Fibroblast of lung (primary cell): ENCODE data around the gene CES3.

Experiments used
- CTCF ChIP-seq, 2 donors: IDR thresholded peaks in 1 of 2; conservative IDR thresholded peaks in 1 of 2; 1 replicate in 1 of 2; 2 replicates in 1 of 2; pipeline ENCODE4 v1.5.1; 2011 to 2012; ENCODE audit warnings: low read length in 2 of 2, control low read depth in 1 of 2, inconsistent platforms in 1 of 2, low read depth in 1 of 2, mild to moderate bottlenecking in 1 of 2
- EZH2 ChIP-seq: IDR thresholded peaks from 2 replicates; pipeline ENCODE4 v1.5.1; 2012; ENCODE audit warnings: low read length, control low read depth, mild to moderate bottlenecking; ENCODE audit errors: missing control alignments

GRCh38 chr16:66959704-66960161 is 1.3 kb upstream of the CES3 start:
- TF ChIP-seq CTCF (conservative IDR thresholded peaks at IDR 0.05 in 1 of 2, IDR thresholded peaks at IDR 0.05 in 1 of 2; ENCODE audit: low read depth in 1 of 2, low read length in 2 of 2) (no peak), EZH2 (no peak)
